ENCODE measurements around the gene ST6GAL1.
"Not testable (repeated sequence)": the region's sequence is repeated elsewhere in the genome, so short reads cannot be mapped to it uniquely, and the experiment has no call there.

ST6GAL1 gene

DNA sequence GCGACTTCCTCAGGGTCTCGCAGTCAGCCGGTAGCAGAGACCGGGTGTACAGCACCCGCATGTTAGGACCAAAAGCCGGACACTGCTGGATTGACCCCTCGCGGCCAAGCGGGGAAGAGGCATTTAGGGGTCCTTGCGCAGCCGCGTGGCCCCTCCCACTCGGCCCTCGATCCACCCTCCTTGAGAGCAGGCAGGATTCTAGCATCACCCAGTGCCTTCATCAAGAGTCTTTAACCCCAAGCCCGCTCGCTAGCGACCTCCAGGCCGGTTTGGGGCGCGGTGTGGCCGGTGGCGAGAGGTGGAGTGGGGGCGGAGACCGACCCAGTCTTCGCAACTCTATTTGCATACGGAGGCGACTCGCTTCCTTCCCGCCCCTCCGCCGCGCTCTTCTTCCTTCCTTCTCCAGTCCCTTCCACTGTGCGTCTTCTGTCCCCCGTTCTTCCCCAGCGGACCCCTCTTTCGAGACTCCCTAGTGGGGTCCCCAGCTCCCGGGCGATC is at the start of gene ST6GAL1:
Gene ST6GAL1, plus strand, starts transcription at position 384 of the 498 bp plus-strand sequence. CDS start 112,178 bp downstream, outside the sequence.
- TF ChIP-seq CTCF (IDR thresholded peaks at IDR 0.05; ENCODE audit: extremely low read depth, missing control alignments), result peak; percentile 12
- peak; percentile 82 for DNase-seq (ENCODE audit: low spot score)

GRCh38 chr3:186882150-186882524 is 48.2 kb upstream of the ST6GAL1 start:
- no peak for TF ChIP-seq CTCF (IDR thresholded peaks at IDR 0.05; ENCODE audit: extremely low read depth, missing control alignments)
- DNase-seq (ENCODE audit: low spot score), result no peak

DNA sequence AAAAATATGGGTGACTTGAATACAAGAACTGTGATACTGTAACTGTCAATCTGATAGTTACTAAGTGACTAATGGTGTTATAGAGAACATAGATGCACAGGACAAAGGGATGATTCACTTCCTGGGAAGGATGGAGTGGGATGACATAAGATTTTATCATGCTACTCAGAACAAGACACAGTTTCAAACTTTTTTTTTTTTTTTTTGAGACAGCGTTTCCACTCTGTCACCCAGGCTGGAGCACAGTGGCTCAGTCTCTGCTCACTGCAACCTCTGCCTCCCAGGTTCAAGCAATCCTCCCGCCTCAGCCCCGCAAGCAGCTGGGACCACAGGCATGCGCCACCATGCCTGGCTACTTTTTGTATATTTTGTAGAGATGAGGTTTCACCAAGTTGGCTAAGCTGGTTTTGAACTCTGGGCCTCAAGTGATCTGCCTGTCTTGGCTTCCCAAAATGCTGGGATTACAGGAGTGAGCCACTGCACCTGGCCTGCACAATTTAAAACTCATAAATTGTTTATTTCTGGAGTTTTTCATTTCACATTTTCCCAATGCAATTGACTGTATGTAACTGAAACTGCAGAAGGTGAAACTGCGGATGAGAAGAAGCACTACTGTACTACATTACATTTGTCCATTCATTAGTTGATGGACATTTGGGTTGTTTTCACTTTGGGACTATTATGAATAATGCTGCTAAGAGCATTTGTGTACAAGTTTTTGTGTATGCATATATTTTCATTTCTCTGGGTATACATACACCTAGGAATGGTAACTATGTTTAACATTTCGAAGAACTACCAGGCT is 47.2 kb upstream of the ST6GAL1 start:
- no peak for TF ChIP-seq CTCF (IDR thresholded peaks at IDR 0.05; ENCODE audit: extremely low read depth, missing control alignments)
- no peak for DNase-seq (ENCODE audit: low spot score)

GRCh38 chr3:186883686-186884058 is 46.7 kb upstream of the ST6GAL1 start:
- TF ChIP-seq CTCF (IDR thresholded peaks at IDR 0.05; ENCODE audit: extremely low read depth, missing control alignments), result no peak

DNA sequence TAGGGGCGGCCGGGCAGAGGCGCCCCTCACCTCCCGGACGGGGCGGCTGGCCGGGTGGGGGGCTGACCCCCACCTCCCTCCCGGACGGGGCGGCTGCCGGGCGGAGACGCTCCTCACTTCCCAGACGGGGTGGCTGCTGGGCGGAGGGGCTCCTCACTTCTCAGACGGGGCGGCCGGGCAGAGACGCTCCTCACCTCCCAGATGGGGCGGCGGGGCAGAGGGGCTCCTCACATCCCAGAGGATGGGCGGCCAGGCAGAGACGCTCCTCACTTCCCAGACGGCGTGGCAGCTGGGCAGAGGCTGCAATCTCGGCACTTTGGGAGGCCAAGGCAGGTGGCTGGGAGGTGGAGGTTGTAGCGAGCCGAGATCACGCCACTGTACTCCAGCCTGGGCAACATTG is 45.5 kb upstream of the ST6GAL1 start:
- DNase-seq (ENCODE audit: low spot score), result not testable (repeated sequence)

More at GRCh38 chr3:186883686-186884058, 46.7 kb upstream of the ST6GAL1 start:
- DNase-seq (ENCODE audit: low spot score), result no peak

DNA sequence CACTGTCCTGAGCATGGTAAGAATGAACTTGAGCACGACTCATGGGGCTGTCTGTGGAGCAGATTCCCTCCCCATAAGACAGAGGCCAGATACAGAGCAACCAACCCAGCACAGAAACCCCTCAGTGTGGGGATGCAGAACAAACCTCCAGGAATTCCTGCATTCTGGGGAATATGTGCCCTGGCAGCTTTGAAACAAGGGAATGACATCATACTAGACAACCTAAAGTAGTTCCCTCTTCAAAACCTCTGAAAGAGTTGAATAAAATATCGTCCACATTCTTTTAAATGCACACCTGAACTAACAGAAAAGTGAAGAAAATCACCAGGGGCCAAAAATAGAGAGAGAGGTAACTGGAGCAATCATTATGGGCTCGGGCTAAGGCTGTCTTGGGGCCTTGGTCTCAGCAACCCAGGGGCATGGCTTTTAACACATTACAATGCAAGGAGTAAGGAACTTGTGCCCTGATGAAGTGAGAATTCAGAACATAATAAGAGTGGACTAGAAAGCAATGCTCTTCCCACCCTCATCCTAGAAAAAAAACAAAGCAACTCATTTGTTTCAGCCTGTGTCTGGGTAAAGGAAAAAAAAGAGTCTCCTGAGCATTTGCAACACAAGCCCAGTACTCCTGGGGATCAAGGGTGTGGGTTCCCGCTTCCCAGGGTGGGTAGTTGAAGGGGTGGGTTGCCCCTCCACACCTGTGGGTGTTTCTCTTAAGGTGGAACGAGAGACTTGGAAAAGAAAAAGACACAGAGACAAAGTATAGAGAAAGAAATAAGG is 43.9 kb upstream of the ST6GAL1 start:
- no peak for TF ChIP-seq CTCF (IDR thresholded peaks at IDR 0.05; ENCODE audit: extremely low read depth, missing control alignments)
- DNase-seq (ENCODE audit: low spot score), result no peak

GRCh38 chr3:186887507-186887938 is 42.8 kb upstream of the ST6GAL1 start:
- DNase-seq (ENCODE audit: low spot score), result not testable (repeated sequence)

- TF ChIP-seq CTCF (IDR thresholded peaks at IDR 0.05; ENCODE audit: extremely low read depth, missing control alignments), result no peak
- DNase-seq (ENCODE audit: low spot score), result no peak
Measured at GRCh38 chr3:186888569-186888968, 41.8 kb upstream of the ST6GAL1 start.

DNA sequence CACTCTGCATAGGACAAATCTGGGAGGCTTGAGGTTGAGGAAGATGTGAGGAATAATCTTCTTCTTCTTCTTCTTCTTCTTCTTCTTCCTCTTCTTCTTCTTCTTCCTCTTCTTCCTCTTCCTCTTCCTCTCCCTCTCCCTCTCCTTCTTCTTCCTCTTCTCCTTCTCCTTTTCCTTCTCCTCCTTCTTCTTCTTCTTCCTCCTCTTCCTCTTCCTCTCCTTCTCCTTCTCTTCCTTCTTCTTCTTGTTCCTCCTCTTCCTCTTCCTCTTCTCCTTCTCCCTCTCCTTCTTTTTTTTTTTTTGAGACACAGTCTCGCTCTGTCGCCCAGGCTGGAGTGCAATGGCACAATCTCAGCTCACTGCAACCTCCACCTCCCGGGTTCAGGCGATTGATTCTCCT is 40.6 kb upstream of the ST6GAL1 start:
- DNase-seq (ENCODE audit: low spot score), result not testable (repeated sequence)
